Sigmoid colon (tissue), 7 donors: ENCODE data around the gene TRPM3. TPM values are rescaled to one million over a fixed set of nuclear protein-coding genes. Genes with fewer than 3 reads are reported as not detected.
A peak's percentile ranks its signal among the peaks of the same experiment; 100 is the strongest.
"Not testable (repeated sequence)": the region's sequence is repeated elsewhere in the genome, so short reads cannot be mapped to it uniquely, and the experiment has no call there.

Source experiments
- DNase-seq: peaks from one replicate; pipeline ENCODE4 v3.0.0-alpha.2; 2019
- H3K27ac ChIP-seq, 4 donors: fragments of 200-600 bp; sonication (generic); one replicate each; pipeline ENCODE4 v1.5.1; 2016 to 2019; ENCODE audit warnings: mild to moderate bottlenecking in 1 of 4
- H3K27me3 ChIP-seq, 3 donors: fragments of 200-600 bp; sonication (generic); one replicate each; pipeline ENCODE4 v1.5.1; 2019; ENCODE audit warnings: mild to moderate bottlenecking in 1 of 3
- H3K36me3 ChIP-seq, 4 donors: fragments of 200-600 bp; sonication (generic); one replicate each; pipeline ENCODE4 v1.5.1; 2016 to 2019
- H3K4me1 ChIP-seq, 4 donors: fragments of 200-600 bp; sonication (generic); one replicate each; pipeline ENCODE4 v1.5.1; 2017 to 2019
- H3K4me3 ChIP-seq, 4 donors: fragments of 200-600 bp; sonication (generic); one replicate each; pipeline ENCODE4 v1.5.1; 2017 to 2019; ENCODE audit warnings: mild to moderate bottlenecking in 2 of 4, moderate library complexity in 1 of 4
- H3K9me3 ChIP-seq, 4 donors: fragments of 200-600 bp in 3 of 4; sonication (generic) in 3 of 4; one replicate each; pipeline versions ENCODE4 v1.5.1 to v1.6.1; 2013 to 2019
- CTCF ChIP-seq, 4 experiments: fragments of 450-650 bp in 3 of 4; fragments of 200-600 bp in 1 of 4; IDR thresholded peaks; one replicate each; pipeline ENCODE4 v1.5.1; 2016 to 2019; ENCODE audit warnings: antibody characterized with exemption in 4 of 4, mild to moderate bottlenecking in 3 of 4, moderate library complexity in 2 of 4
- EP300 ChIP-seq, 4 donors: sonication (generic); formaldehyde crosslinking; IDR thresholded peaks; one replicate each; pipeline ENCODE4 v1.6.1; 2017; ENCODE audit warnings: antibody characterized with exemption in 4 of 4
- POLR2A ChIP-seq, 2 donors: fragments of 450-650 bp; IDR thresholded peaks; one replicate each; pipeline ENCODE4 v1.6.1; 2016; ENCODE audit warnings: antibody characterized with exemption in 2 of 2, mild to moderate bottlenecking in 2 of 2, moderate library complexity in 2 of 2
- POLR2AphosphoS5 ChIP-seq, 4 donors: sonication (generic); formaldehyde crosslinking; IDR thresholded peaks; one replicate each; pipeline ENCODE4 v1.6.1; 2017; ENCODE audit warnings: antibody characterized with exemption in 4 of 4
- WGBS, 2 donors: extraction: QIAGEN DNeasy Blood & Tissue Kit; methylation state at CpG; one replicate each; pipeline ENCODE4 v1.1.7; 2013; 5-methylcytosine and 5-hydroxymethylcytosine counted together
- intact Hi-C: fragments of 100-400 bp; cut with DNase I; formaldehyde crosslinking; loops from one replicate; pipeline ENCODE4 v1.15.1; 2023
- polyA plus RNA-seq, 3 donors: library from polyadenylated mRNA; stranded (reverse); fragments of 200-250 nt; gene quantifications; one replicate each; pipeline ENCODE4 v1.2.3, GENCODE V29; 2013
- total RNA-seq, 4 donors: library from RNA; depleted of rRNA; stranded (reverse); fragments of >200 nt; gene quantifications; one replicate each; pipeline ENCODE4 v1.1.0, GENCODE V29; 2016
- donor health status: healthy with polysubstance abuse.
- donor health status: Bipolar disorder and iron deficiency.
- donor health status: healthy.

TRPM3 gene
- total and polyA plus RNA-seq, 7 donors, result 0.07 to 1.8 (median 0.41) TPM; not detected in 2

GRCh38 chr9:70639853-70640814 is 481.3 kb downstream of the TRPM3 start:
- H3K27ac ChIP-seq, result no peak overlapping the region
- H3K27me3 ChIP-seq, result no peaks in the 10 kb centered on the region
- H3K4me1 ChIP-seq, result no peaks in the 10 kb centered on the region
- no peaks in the 10 kb centered on the region for H3K36me3 ChIP-seq
- H3K9me3 ChIP-seq, result no peaks in the 10 kb centered on the region
- no peak overlapping the region for H3K4me3 ChIP-seq
- TF ChIP-seq CTCF (IDR thresholded peaks at IDR 0.05), result peak; percentile 22 to 61 (median 46)
- TF ChIP-seq EP300 (IDR thresholded peaks at IDR 0.05), result no peak
- DNase-seq, result no peak
- intact Hi-C loops, result loop anchor here (5.0 kb wide), 1 partner anchor 607 kb away; no protein-coding TSS in a partner anchor
- WGBS, 2 donors, result 56 to 62% methylated on average over 15 of the region's 15 CpGs

GRCh38 chr9:70635790-70636189 is 485.6 kb downstream of the TRPM3 start:
- Histone ChIP-seq H3K4me1 (no peaks in the 10 kb centered on the region), H3K36me3 (no peaks in the 10 kb centered on the region), H3K27me3 (no peaks in the 10 kb centered on the region), H3K9me3 (no peaks in the 10 kb centered on the region), H3K27ac (no peak overlapping the region), H3K4me3 (no peak overlapping the region)
- DNase-seq, result no peak
- WGBS, 2 donors, result 15 to 67% methylated on average over 3 of the region's 3 CpGs
- no peak for TF ChIP-seq POLR2AphosphoS5 (IDR thresholded peaks at IDR 0.05)
- intact Hi-C loops, result no loop called here

DNA sequence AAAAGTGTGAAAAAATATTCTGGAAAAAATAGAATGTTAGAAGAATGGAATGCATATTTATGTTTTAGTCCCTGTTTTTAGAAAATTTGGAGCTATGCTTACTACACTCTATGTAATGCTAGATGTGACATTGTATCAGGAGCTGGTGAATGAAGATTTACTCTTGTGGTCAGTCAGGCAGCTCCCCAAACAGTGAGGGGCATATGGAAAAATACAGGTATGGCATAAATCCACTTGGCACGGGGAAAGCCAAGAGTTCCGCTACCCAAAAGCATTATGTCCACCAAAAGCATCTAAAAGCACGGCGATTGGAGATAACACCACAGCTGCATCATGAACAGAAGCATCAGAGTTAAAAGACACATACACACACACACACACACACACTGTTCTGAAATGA is 486.7 kb downstream of the TRPM3 start:
- no peaks in the 10 kb centered on the region for H3K27me3 ChIP-seq
- no peak overlapping the region for H3K27ac ChIP-seq
- intact Hi-C loops, result no loop called here
- WGBS, 2 donors, result 94 to 97% methylated on average over 4 of the region's 4 CpGs
- no peaks in the 10 kb centered on the region for H3K4me1 ChIP-seq
- no peaks in the 10 kb centered on the region for H3K9me3 ChIP-seq
- H3K36me3 ChIP-seq, result no peaks in the 10 kb centered on the region
- DNase-seq, result no peak
- H3K4me3 ChIP-seq, result no peak overlapping the region
- no peak for TF ChIP-seq CTCF (IDR thresholded peaks at IDR 0.05)

DNA sequence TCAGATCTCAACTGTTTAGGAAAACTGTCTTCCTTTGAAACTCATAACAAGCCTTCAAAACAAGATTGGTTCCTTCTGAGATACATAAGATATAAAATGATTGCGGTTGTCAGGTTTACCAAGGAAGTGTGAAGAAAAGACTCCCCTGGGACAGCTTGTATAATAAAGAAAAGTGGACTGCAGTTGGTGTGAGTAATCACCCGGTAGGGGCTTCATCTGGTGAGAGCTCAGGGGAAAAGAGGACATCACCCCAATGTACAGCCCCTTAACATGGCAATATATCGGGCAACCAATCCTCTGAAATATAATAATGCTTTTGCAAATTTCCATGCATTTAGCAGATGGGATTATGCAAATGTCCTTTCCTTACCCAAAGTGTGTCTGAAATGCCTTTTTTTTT is 490.4 kb downstream of the TRPM3 start:
- no peaks in the 10 kb centered on the region for H3K4me1 ChIP-seq
- 93 to 95% methylated on average over 3 of the region's 3 CpGs for WGBS, 2 donors
- no peak overlapping the region for H3K4me3 ChIP-seq
- no peaks in the 10 kb centered on the region for H3K27me3 ChIP-seq
- DNase-seq, result no peak
- intact Hi-C loops, result no loop called here
- H3K27ac ChIP-seq, result no peak overlapping the region
- H3K36me3 ChIP-seq, result no peaks in the 10 kb centered on the region
- H3K9me3 ChIP-seq, result no peaks in the 10 kb centered on the region
- TF ChIP-seq POLR2AphosphoS5 (IDR thresholded peaks at IDR 0.05) (no peak), CTCF (IDR thresholded peaks at IDR 0.05) (no peak), EP300 (IDR thresholded peaks at IDR 0.05) (no peak), POLR2A (IDR thresholded peaks at IDR 0.05) (no peak)

GRCh38 chr9:70629080-70629685 is 492.2 kb downstream of the TRPM3 start:
- H3K27me3 ChIP-seq, H3K4me3 ChIP-seq, H3K9me3 ChIP-seq, H3K4me1 ChIP-seq, H3K27ac ChIP-seq, DNase-seq, H3K36me3 ChIP-seq, intact Hi-C loops: not testable (repeated sequence)
- WGBS, 2 donors, result 62 to 65% methylated on average over 15 of the region's 15 CpGs
